GM19463 (cell line): ENCODE measurements around the gene CDH23.

Source experiments
- ATAC-seq: cut with Tn5 transposase; IDR thresholded peaks from one replicate; pipeline ENCODE4 v1.9.1; 2021; ENCODE audit warnings: mild to moderate bottlenecking, moderate library complexity; ENCODE audit not compliant: unreplicated experiment

The CDH23 gene

DNA sequence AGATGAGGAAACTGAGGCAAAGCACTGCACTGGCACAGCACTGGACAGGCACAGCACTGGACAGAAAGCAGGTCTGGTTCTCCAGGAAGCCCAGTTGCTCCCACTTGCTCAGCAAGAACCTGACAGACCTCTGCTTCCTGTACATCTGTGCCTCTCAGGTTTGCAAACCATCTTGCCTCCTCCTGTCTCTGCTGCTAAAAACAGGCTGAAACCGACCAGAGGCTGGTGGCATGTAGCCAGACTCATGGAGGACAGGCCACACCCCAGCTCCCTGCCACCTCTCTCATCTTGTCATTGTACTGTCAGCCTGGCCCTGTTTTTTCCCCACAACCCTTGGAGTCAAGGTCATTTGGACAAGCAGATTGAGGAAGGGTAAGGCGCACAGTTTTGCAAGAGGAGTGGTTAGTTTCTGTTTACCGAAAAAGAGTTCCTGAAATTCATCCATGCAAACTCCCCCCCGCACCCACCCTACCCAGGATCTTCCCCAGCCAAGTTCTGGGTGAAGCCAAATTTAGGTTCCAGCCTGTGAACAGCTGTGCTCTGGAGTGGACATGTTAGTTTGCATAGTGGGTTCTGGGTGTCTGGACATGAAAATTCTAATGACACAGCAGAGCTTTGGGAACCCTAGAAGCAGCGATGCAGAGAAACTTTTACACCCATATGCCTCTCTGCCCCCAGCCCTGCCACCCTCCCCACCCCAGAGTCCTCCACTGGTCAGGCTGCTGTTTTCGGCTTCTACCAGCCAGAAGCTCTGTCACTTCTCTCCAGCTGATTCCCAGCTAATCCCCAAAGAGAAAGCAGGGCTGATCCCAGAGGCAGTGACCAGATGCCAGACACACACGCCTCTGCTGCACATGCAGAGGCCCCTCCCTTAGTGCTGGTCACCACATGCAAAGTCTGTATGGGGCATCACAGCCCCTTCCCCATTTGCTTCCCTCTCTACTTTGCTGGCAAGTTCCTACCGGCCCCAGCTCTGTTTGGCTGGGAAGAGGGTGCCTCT is 331.3 kb downstream of the CDH23 start:
- ATAC-seq: peak; percentile 37

DNA sequence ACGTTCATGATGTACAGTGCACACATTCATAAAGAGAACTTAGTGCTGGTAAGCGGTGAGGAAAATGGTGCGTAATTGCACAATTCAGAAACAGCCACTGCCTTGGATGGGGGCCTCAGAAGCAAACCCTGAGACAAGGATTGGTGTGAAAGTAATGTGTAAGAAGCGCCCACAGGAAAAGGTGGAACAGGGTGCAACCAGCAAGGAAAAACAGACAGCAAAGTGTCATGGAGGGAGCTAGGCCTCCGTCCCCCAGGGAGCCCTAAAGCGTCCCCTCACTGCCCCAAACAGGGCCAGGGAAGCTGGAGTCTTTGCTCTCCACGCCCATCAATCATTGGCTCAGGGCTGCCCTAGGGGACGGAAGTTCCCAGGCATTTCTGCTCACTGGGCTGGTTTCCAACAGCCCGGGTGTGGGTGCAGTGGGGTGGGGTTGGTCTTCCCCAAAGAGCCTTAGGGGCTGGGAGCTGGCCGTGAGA is 332.5 kb downstream of the CDH23 start:
- ATAC-seq: no peak

DNA sequence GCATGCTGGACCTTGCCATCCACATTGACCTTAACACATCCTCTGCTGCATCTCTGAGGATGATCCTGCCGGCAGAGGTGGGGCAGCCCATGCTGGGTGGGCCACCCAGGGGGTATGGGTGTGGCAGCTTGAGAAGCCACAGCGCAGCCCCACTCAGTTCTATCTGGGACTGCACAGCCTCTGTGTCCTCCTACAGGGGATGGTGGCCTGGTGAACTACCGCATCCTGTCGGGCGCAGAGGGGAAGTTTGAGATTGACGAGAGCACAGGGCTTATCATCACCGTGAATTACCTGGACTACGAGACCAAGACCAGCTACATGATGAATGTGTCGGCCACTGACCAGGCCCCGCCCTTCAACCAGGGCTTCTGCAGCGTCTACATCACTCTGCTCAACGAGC is 335.1 kb downstream of the CDH23 start:
- no peak for ATAC-seq

DNA sequence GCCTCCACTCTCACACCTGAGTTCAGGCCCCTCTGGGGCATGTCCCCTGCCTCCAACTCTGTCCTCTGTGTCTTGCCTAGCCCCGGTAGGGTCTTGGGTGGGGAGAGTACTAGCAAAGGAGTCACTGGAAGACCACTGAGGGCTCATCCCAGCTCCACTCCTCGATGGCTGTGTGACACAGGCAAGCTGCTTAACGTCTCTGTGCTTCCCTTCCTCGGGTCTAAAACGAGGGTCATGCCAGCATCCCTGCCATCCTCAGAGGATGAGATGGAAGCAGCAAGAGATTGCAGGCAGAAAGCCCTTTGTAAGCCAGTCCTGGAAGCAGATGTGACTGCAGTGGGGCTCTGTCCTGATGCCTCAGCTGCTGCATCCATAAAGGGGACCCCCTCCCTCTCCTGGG is 338.1 kb downstream of the CDH23 start:
- ATAC-seq: no peak

DNA sequence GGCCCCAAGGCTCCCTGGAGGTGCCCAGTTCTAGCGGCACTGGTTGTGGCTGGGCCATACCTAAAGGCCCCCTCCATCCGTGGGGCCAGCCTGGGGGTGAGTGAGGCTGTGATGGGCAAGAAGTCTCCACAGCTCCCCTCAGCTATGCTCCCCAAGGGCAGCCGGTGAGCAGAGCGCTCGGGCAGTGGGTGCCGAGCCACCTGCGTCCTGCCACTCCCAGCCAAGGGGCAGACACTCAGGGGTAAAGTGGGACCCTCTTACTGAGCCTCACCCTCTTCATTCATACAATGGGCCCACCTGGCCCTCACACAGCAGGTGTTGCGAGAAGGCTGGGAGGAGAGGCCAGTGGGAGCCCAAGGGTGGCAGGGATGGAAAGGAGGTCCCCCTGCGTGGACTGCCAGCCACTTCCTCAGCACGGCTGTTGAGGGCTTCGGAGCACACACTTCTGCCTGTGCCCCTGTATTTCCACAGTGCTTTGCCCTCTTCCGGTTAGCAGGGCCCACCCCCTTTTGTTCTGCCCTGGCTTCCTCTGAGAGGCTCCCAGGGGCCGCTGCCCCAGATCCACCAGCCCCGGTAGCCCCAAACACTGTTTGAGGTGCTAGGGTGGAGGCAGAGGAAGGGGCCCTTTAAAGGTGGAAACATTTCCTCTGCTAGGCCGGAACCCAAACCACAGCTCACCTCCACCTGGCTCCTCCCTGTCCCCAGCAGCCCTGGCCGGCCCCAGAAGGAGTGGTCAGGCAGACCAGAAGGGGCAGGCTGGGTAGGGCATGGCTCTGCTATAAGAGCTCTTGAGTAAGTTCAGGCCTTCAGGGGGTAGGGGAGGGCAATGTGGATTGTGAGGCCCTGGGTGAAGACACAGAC is 339.2 kb downstream of the CDH23 start:
- no peak for ATAC-seq

DNA sequence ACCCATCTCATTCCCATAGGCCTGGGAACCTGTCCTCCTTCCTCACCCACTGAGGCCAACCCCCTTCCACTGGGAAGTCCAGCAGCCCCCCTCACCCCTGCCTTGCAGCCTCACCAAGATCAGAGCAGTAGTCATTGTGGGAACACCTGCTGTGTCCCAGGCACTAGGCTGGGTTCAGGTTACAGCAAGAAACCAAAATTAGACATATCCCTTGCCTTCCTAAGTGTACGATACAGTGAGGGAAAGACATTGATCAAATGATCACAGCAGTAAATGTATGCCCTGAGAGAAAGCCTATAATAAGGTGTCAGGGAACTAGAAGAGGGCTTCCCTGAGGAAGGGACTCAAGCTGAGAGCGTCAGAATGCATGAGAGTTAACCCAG is 339.8 kb downstream of the CDH23 start:
- ATAC-seq: no peak

DNA sequence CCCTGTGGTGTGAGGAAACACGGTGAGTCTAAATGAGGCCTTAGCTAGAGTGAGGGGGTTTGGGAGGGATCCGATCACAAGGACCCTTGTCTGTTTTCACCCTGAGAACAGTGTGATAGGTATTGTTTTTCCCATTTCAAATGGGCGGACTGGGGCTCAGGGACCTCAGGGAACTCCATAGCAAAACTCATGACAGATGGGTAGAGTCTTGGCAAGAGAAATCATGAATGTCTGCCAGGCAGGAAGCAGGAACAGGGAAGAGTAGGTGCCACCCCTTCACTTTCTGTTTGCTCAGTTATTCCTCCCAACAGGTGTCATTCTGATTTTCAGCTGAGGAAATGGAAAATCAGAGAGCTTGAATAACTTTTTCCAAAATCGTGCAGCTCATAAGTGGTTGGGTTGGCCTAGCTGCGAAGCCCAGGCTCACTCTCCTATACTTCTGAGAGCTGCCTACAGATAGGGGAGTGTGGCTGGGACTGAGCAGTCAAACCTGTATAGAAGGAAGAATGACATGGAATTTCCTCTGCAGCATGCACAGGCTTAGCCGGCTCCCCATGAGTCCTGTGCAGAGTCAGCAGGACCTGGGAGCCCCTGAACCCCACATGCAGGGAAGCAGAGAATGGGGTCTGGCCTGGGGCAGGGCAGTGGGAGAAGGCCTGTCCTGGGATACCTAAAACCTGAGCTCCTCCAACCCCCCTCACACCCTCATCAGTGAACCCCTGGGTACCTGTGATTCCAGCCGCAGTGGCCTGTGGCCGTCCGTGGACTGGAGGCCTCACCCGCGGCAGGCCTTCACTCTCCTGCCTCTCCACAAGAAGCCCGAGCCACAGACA is 340.5 kb downstream of the CDH23 start:
- ATAC-seq: no peak

DNA sequence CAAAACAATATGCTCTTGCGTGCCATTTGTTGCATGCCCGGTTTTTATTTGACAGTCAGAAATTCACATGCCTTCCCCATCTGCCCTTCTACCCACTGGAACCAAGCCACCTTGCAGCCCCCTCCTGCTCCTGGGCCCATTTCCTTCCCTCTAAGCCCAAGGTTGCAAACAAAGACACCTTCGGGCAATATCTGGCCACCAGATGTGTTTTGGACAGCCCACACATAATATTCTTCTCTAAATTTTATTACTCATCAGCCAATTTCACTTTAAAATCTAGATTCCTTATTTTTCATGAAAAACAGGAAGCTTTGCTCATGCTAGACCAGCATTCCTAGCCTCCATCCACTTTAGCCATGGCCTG is 341.1 kb downstream of the CDH23 start:
- ATAC-seq: no peak

DNA sequence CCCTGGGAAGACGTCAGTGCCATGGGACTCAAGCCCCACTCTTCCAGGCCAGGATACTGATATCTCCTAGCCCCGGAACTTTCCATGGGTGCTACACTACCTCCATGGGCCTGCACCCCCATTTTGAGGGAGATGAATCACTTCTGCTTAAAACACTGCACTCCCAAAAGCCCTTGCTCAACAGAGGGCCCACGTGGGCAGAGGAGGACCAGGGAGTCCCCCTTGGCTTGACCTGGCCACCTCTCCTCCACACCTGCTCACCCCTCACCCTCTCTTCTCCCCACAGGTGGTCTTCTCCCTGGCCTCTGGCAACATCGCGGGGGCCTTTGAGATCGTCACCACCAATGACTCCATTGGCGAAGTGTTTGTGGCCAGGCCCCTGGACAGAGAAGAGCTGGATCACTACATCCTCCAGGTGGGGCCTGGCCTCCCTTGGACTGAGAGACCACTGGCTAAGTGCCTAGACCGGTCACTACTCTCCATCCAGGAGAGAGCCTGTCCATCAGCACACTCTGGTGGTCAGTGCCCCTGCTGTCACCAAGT is 342.7 kb downstream of the CDH23 start:
- ATAC-seq: no peak

DNA sequence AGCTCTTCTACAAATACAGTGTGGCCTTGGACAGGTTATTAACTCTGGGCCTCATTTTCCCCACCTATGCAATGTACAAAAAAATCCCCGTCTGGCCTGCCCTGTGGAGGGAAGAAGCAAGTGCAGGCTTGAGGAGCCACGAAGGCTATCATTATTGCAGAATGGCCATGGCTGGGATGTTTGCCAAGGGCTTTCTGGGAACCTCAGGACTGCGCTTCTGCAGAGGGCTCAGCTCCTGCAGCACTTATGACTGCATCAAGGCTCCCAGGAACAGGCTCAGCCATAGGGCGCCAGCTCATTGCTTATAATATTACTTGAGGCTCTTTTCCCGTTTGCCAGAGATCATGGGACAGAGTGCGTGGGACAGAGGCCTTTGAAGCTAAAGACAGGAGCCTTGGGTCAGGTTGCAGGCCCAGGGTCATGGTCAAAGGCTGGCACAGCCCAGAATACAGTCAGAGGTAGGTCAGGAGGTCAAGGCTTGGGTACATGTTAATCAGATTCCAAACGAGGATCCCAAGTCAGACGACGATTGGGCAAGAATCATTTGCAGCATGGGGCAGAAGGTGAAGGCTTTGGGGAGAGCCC is 343.4 kb downstream of the CDH23 start:
- no peak for ATAC-seq

DNA sequence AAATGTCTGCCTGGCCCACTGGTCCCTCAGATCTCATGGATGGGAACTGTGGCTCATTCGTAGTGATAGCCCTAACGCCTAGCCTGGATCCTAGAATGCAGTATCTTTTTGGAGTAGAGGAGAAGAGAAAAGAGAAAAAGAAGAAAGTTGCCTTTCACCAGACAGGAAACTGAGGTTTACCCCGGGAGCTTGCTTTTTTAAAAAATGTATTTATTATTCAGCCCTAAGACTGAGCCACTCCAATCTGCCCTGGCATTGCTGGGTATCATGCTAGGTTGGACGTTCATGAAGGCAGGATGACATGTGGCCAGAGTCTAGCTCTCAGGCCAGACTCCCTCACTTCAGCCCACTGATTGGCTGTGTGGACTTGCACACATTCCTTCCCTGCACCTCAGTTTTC is 344.3 kb downstream of the CDH23 start:
- ATAC-seq: no peak

DNA sequence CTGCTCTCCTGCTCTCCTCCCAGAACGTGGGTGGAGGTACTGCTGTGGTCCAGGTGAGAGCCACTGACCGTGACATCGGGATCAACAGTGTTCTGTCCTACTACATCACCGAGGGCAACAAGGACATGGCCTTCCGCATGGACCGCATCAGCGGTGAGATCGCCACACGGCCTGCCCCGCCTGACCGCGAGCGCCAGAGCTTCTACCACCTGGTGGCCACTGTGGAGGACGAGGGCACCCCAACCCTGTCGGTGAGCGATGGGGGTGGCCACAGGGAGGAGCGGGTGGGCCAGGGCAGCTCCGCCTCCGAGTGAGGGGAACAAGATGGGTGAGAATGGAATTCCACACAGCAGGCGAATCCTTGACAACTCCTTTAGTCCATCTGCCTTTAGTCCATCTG is 345.0 kb downstream of the CDH23 start:
- no peak for ATAC-seq

DNA sequence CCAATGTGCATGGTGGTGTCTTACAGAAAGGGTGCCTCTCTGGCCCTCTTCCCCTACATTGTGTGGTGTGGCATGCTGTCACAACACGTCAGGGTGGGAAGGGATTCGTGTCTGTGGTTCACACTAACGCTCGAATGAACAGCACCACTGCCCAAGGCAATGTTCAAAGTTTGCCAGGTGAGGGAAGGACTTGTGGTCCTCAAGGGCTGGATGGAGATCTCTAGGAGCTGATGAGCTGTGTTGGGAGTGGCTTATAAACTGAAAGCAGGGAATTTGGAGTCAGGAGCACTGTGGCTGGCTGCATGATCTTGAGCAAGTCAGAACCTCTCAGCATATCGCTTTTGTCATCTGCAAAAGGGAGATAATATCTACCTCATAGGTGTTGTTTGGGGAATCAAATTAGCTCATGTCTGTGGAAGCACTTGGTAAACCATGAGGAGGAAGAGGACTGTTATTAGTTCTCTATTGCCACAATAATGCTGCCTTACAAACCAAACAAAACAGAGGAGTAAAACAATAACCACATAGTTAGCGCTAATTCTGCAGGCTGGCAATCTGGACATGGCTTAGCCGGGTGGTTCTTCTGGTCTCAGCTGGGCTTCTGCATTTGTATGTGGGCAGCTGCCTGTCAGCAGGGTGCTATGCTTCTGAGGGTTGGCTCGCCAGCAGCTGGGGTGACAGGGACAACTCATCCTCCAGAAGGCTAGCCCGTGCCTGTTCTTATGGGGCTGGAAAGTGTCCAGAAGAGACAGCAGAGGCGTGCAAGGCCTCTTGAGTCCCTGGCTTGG is 345.8 kb downstream of the CDH23 start:
- ATAC-seq: no peak

DNA sequence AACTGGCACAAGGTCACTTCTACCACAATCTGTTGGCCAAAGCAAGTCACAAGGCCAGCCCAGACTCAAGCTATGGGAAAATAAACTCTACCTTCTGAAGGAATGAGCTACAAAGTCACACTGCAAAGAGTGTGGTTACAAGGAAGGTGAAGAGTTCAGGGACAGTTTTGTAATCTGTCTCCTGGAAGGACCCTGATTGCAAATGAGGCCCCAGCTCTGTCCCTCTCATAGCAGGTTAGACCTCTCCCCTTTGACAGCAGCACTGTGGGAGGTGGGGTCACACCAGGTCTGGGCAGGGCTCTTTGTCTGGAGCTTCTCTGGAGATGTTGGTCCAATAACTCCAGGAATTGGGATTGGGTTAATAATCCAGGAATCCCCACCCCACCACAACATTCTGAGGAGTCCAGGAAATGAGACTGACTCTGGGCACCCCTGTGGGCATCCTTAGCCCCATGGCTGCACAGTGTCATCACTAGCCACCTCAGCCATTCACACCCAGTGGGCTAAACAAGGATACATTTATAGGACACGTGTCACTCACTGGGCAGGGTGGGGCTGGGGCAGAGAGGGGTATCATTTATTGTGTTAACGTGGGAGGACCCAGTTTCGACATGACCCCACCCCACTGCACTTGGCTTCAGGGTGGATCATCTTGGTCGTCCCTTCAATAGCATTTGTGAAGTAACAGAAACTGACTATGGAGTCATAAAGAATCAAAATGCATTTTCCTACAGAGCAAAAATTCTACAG is 346.5 kb downstream of the CDH23 start:
- ATAC-seq: no peak

DNA sequence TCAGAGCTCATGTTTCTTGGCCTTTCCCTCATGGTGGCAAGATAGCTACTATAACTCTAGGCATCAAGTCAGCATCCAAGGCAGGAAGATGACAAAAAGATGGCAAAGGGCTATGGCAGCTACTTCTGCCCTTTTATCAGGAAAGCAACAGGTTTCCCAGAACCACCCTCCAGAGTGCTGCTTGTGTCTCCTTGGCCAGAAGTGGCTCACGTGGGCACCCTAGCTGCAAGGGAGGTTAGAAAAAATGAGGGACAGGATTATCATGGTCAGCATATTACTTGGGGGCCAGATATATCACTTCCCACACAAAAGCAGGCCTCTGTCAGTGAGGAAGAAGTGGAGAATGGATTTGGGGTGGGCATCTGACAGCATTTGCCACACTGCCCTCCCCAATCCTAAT is 347.1 kb downstream of the CDH23 start:
- no peak for ATAC-seq

DNA sequence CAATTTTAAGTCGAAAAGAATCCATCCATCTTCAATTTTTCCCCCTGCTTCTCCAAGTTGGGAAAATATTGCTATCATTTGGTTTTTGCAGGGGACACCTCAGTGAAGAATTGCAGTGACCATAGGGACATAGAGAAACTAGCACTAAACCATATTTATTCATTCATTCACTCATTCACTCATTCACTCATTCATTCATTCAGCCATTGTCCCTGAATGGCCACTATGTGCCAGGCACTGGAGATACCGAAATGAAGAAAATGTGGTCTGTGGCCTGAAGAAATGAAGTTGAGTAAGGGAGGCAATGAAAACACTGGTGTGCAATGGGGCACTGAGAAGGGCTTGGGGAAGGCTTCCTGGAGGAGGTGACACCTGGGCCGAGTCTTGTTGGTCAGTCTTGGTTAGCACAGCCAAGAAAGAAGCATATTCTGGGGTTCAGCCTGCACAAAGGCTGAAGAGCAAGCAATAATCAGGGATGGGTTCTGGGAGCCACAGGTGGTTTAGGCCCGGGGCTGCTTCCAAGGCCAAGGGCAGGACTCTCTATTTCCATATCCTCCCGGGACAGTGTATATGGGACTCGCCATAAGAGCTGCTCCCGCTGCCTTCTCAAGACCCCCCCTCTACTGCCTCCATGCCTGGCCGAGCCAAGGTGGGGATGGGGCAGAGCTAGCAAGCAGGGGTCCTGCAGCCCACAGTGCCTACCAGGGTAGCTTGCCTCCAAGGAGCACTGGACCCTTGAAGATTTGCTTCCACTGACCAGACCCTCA is 348.4 kb downstream of the CDH23 start:
- ATAC-seq: no peak

DNA sequence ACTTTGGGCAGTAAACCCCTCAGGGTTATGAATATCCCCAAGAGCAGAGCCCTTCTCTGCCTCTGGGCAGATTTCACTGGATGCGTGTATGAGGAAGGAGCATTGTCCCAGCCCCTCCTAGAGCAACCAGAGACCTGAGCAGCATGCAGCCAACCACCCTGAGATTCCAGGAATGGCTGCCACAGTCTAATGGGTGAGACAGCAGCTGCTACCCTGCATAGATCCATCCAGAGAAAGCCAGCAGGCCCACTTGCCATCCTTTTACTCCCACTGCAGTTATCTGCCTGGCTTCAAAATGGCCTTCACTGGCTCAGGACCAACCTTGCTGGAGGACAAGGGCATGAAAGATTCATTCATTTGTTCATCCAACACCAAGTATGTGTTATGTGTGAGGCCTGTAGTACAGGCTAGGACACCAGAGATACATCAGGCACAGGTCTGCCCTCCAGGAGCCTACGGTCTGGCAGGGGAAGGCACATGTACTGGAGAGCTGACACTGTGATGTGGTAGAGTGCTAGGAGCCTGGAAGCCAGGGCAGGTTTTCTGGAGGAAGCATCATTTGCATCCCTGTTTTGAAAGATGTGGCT is 349.0 kb downstream of the CDH23 start:
- ATAC-seq: no peak
